DMS53 treated with DMSO at 0.1 percent for 48 hours (cell line): ENCODE measurements around the gene FRMPD1.

ENCODE experiments used
- DNase-seq: peaks from one replicate; lab custom pipeline; 2025; ENCODE audit not compliant: unreplicated experiment; lab: John Stamatoyannopoulos, UW

FRMPD1 gene

DNA sequence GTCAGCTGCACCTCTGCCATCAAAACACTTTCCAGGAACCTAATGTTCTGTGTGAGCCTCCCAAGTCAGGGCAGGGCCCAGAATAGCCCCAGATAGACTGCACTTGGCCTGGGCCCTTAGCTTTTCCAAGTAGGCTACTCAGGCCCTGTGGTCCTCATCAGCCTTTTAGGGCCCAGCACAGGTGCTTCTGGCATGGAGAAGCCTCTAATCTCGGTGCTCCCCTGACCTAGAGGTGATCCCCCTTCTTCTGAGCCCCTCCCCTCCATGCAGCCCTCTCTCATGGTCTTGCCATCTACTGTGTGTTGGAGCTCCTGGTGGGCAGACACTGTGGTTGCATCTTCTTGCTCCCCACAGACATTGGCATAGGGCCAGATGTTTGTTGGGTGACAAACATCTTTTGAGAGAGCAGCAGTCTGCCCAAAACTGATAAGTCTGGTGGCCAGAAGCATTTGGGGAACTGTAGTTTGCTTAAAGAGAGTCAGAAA is 28.1 kb downstream of the FRMPD1 start:
- DNase-seq: no peak

DNA sequence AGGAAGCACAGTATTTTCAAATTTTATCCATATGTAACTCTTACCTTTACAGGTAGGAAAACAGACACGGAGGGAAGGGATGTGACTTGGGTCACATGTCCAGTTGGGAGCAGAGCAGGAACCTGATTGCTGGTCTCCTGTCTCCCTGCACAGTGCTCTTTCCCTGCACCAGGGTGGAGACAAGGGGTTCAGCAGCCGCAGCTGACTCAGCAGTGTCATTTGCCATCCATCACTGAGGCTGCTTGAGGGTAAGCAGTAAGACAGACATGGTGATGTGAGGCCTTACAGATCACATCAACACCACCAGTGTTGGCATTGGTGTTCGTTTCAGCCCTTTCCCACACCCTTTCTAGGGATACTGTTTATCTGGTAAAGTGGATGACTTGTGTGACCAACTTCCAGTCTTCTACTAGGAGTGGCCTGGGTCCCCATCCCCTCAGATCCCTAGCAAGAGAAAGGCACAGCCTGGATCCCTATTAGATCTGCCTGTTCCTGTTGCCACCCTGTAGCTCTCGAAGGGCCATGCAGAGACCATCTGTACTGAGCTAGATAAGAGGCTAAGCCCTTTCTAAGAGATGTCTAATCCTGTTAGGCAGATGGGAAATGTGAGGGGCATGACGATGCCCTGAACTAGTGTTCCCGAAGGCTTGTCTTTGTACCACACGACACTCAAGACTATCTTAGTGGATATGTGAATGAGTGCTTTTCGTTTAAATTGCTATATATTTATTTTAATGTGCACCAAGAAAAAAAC is 29.1 kb downstream of the FRMPD1 start:
- no peak for DNase-seq

DNA sequence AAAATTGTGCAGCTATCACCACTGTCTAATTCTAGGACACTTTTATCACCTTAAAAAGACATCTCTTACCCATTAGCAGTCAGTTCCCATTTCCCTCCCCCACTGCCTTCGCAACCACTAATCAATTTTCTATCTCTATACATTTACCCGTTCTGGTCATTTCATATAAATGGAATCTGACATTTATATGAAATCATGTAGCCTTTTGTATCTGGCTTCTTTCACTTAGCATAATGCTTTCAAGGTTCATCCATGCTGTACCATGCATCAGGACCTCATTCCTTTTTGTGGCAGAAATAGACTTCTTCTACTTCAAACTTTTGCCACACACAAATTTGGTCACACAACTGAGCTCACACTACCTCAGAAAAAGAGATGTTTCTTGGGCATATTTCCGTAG is 32.2 kb downstream of the FRMPD1 start:
- no peak for DNase-seq

DNA sequence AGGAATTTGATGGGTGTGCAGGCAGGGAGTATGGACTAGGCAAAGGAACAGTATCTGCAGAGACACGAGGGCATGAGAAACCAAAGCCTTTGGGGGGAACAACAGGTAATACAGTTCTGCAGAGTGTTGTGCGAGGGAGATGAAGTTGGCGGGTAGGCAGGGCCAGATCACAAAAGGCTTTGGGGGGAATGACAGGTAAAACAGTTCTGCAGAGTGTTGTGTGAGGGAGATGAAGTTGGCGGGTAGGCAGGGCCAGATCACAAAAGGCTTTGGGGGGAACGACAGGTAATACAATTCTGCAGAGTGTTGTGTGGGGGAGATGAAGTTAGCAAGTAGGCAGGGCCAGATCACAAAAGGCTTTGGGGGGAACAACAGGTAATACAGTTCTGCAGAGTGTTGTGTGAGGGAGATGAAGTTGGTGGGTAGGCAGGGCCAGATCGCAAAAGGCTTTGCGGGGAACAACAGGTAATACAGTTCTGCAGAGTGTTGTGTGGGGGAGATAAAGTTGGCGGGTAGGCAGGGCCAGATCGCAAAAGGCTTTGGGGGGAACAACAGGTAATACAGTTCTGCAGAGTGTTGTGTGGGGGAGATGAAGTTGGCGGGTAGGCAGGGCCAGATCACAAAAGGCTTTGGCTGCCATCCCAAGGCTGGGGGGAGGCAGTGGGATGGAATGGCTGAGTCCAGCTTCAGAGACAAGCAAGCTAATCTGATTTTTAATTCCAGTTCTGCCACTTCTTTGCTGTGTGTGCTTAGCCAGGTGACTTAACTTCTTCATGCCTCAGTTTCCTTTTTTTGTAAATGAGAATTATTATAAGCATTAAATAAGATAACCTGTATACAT is 33.0 kb downstream of the FRMPD1 start:
- no peak for DNase-seq

DNA sequence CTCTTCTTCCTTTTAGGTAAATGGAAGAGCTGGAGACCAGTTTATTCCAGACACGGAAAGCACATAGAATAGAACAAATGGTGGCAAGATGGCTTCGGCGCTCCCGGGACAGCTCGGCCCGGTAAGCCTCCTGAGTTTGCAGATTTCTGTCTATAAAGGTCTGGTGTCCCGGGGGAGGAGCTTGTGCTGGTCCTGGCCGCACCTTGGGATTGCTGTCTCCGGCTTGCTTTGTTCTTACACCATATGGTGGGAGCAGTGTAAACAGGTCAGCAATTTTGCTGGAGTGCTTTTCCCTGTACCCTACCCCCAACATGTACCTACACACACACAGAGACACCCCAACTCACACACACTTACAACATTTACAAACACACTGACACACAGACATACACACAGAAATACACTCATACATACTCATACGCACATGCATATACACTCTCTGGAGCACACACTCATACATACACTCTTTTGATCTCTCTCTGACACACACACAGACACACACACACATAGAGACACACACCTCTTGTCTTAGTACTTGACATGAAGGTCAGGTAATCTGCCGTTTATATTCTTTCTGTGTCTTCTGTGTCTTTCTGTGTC is 42.0 kb downstream of the FRMPD1 start:
- no peak for DNase-seq

DNA sequence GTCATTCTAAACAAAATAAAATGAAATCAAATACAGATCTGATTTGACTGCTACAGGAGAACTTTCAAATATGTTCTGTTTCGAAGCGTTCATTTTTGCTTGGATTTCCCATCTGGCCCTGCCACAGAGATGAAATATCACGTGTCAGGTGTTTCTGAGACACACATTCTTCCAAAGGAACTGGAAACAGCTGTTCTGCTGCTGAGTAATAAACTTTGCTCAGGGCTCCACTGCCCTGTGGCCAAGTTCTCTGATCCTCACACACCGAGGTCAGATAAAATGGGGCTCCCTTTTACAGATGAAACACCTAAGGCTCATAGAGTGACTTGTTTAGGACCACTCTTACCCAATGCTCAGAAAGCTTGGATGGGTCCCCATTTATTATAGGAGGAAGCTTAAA is 42.5 kb downstream of the FRMPD1 start:
- no peak for DNase-seq

DNA sequence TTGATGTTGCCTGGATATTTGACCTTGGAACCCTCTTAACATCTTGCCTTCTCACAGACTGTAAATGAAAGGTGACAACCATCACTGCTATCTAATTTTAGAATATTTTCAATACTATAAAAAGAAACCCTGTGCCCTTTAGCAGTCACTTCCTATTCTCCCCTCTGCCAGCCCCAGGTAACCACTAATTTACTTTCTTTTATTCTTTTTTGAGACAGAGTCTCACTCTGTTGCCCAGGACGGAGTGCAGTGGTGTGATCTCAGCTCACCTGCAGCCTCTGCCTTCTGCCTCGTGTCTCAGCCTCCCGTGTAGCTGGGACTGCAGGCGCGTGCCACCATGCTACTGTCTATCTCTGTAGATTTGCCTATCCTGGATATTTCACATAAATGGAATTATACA is 43.6 kb downstream of the FRMPD1 start:
- DNase-seq: no peak

DNA sequence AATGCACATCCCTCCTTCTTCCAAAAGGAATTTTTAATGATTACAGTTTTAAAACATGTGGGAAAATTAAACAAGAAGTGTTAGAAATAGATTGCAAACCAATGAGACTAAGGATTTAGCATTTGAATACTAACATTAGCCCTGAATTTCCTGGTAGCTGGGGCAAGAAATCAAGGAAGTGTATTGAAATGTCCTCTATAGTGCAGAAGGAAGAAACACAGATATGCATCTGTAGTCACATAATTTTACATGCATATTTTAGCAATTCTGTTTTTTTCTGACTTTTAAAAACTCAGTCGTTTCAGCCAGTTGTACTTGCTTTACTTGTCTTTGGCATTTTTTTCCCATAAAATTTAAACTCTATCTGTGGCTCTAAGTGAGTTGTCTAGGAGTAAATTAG is 45.8 kb downstream of the FRMPD1 start:
- no peak for DNase-seq

DNA sequence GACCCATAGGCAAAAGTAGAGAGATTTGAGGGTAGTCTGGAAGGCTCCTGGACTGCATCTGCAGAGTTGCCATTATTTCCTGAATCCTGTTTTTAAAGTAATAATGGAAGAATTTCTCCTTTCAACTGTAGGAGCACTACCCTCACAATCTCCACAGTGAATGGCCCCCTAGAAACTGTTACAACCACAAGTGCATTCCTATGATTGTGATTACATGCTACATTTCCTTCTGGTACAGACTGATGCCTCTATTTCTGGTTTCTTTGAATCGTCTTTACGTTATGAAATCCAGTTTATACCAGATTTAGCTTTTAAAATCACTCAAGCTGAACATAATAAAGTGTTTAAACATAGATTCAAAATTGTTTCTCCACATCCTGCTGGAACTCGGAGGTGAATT is 49.4 kb downstream of the FRMPD1 start:
- DNase-seq: no peak

DNA sequence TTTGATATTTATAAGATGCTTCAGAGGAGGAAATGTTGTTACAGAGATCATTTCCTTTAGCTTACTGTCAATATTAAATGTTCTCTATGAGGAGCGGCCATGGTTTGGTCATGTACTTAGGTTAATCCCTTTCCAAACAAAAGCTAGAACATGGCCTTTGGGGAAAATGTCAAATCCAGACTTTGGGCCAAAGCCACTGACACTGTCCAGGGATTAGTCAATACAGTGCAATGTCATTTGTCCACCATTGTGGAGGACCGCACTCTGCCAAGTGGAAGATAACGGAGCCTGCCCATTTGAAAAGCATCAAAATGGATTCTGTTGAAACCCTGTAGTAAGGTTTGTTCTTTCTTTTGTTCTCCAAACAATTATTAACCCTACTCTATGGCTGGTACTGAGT is 50.1 kb downstream of the FRMPD1 start:
- peak; percentile 81 for DNase-seq

DNA sequence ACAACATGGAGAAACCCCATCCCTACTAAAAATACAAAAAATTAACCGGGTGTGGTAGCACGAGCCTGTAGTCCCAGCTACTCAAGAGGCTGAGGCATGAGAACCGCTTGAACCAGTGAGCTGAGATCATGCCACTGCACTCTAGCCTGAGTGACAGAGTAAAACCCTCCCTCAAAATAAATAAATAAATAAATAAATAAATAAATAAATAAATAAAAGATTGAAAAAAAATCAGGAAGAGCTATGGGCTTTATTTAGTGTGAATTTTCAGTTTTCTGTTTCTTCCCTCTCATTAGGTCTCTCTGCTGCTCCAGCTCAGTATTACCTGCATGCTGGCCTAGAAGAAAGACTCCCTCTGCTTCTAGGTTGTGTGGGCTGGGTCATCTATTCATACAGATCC is 55.0 kb downstream of the FRMPD1 start:
- DNase-seq: no peak

DNA sequence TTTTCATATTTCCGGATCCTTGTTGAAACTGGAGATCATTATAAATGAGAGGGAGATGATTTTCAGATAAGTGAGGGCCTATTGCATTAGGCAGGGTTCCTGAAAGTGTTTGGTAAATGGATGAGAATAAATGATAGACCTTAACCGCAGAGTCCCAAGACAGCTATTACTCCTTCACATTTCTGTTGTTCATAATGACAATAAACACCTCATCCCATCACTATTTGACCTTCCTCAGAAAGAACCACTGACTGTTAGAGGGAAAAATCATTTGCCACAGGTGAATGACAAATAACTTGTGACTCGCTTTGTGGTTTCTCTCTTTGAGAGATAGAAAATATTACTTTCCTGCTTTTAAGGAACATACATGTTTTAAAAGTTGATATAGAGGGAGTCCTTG is 55.5 kb downstream of the FRMPD1 start:
- no peak for DNase-seq

DNA sequence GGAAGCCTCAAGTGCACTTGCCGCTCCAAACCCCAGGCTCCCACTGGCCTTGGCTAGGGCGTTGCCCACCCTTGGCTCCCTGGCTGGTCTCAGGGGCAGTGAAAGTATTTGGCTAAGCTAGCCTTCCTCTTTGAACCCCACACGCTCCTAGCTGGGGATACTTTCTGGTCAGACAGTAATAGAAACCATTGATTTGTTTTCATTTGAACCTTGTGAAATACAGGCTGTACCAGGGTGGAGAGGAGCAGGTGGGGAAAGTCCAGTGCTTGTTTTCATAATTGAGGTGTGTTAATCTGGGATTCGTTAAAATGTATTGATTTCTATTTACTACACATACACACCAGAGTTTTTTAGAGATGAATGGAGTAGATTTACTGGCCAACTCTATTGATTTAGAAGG is 57.0 kb downstream of the FRMPD1 start:
- DNase-seq: no peak

DNA sequence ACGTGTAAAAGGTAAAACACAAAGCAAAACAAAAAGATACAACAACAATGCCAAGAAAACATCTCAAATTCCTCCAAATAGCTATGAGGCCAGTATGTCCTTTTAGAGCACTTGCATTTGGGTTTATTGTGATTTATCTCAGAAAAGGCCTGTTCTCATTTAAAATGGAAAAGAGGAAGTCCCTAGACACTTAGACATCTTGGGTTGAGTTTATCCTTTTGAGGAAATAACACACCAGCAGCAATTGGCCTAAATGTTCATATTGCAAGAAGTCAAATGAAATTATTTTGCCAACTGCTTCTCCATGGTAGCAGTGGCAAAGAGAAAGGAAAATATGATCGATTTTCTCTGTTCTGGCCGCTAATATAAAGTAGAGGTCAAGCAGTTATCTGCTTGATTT is 59.3 kb downstream of the FRMPD1 start:
- DNase-seq: no peak

DNA sequence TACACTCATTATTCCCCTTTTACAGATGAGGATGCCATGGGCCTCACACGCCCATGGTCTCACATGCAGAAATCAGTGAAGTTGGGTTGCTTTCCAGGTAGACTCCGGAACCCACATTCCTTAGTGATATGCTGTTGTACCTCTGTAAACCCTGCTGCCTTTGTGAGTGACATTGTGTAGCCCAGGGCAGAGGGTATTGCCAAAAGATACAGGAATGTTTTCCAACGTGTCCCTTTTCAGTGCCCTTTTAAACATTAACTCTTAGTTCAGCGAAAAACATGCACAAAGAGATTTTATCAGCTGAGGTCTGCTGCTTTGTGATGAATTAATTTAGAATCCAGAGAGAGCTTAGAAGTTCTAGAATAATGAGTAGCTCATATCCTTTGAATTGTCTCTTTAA is 64.5 kb downstream of the FRMPD1 start:
- DNase-seq: no peak

DNA sequence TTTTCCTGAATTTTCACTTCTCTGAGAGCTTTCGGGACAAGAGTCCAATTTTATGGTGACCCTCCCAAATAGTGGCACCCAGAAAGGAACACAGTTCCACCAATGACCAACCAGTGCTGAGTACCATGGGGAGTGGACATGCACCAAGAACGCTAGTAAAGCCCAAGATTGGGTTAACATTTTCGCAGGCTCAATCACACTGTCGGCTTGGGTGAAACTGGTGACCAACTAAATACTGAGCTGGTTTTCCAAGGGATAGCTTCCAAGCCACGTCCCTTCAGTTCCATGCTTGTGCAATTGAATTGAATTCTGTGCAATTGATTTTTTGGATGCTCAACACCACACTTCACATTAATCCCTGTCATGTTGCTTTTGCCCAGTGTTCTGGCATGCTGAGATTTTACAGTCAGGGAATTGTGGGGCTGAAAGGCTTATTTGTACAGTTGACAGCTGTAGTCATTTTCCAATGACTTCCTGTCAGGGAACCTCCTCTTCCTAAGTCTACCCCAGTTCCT is 65.3 kb downstream of the FRMPD1 start:
- DNase-seq: no peak

DNA sequence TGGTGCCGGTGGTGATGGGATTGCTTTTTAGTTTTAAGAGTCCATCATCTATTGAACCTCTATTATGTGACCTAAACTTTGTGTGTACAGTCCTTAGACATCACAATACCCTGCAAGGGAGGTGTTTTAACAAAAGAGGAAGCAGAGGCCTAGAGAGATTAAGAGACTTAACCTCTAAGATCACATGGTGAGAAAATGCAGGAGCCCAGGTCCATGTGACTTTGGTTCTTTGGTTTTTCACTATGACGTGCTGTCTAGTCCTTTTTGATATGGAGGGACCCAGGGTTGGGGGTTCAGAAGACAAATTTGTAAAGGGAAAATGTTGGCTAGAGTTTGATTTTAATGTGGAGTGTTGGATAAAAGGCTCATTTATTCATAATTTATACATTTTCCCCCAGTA is 68.8 kb downstream of the FRMPD1 start:
- DNase-seq: no peak

DNA sequence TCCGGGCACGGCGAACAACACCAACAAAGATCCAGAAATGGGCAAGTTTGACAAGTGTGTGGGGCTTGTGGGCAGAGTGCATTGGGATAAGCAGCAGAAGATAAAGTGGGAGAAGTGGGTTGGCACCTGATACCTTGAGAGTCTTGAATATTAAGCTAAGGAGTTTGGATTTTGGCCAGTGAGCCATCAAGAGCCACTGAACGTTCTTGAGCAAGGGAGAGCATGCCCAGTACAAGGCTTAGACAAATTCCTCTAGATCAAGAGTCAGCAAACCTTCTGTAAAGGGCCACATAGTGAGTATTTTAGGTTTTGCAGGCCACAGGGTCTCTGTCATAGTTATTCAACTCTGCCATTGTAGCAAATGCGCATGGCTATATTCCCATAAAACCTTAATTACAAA is 76.3 kb downstream of the FRMPD1 start:
- no peak for DNase-seq

DNA sequence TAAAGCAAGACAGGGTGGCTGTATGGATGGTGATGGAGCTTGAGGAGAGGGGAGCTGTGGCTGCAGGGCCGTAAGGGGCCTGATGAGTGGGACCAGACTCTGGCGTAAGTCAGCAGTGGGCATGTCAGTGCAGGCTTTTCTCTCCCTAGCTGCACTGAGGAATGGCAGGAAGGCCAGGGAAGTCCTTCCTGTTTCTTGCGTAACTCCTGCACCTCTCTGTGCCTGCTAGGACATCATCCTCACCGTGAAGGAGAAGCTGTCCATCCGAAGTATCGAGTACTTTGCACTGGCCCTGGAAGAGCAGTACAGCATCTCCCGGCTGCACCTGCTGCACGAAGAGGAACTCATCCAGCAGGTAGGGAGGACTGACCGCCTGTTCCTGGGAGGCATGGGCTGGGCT is 78.7 kb downstream of the FRMPD1 start:
- DNase-seq: no peak

DNA sequence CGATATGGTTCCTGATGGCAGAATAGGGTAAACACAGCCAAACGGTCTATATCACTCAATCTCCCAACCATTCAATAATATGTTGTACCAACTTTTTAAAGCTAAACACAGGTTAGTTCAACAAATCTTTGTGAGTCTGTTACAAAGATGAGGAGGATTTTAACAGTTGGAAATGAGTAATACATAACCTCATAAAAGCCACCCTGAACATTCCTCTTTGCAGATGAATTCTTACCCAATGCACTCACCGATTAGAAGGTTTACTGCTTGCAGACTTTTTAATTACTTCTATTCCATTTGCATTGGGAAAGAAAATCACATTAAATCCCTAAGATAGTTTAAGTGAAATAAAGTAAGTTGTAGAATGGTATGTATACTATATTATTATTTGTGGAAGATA is 79.5 kb downstream of the FRMPD1 start:
- no peak for DNase-seq

DNA sequence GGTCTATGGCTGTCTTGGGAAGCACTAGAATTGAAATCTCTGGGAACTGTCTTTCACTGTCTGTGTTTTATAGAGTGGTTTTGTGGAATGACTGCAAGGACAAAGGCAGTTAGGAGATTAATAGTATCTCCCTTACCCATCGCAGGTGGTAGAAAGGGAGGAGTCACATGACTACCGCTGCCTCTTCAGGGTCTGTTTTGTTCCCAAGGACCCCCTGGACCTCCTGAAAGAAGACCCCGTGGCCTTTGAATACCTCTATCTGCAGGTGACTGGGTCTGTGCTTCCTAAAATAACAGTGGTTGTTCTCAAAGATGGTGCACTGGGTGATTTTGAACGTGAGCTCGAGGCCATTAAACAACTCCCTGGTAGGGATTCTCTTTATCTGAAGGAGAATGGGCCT is 80.1 kb downstream of the FRMPD1 start:
- no peak for DNase-seq
